Mammary epithelial cell (primary cell): ENCODE results near the gene SLC35B4.

ENCODE experiments used
- EZH2 ChIP-seq: IDR thresholded peaks from 2 replicates; pipeline ENCODE4 v1.6.1; 2012; ENCODE audit warnings: low read length, inconsistent platforms, borderline replicate concordance
- TF ChIP-seq, protein P1 (sequence below), 2 donors: IDR thresholded peaks in 1 of 2; conservative IDR thresholded peaks in 1 of 2; 2 replicates each; pipeline ENCODE4 v1.5.1; 2011 to 2012; ENCODE audit warnings: inconsistent platforms in 2 of 2, low read length in 2 of 2, mild to moderate bottlenecking in 2 of 2, control low read depth in 1 of 2, low read depth in 1 of 2; ENCODE audit not compliant: insufficient read depth in 1 of 2; ENCODE audit errors: extremely low read depth in 1 of 2

DNA sequence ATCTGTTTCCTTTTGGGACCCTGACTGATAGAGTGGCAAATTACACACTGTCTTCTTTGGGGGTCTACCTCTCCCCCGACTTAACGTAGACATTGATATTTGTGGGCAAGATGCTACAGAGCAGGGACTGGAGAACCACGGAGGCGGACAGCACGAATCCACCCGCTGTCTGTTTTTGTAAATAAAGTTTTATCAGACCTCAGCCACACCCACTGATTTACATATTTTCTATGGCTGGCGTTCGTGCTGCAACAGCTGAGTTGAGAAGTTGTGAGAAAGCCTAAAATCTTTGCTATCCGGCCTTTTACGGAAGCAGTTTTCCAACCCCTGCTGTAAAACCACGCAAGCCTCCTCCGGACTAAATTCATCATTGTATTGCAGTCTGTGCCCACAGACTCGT, 17.2 kb upstream of the SLC35B4 start:
- no peak for TF ChIP-seq EZH2
- TF ChIP-seq, protein P1, sequence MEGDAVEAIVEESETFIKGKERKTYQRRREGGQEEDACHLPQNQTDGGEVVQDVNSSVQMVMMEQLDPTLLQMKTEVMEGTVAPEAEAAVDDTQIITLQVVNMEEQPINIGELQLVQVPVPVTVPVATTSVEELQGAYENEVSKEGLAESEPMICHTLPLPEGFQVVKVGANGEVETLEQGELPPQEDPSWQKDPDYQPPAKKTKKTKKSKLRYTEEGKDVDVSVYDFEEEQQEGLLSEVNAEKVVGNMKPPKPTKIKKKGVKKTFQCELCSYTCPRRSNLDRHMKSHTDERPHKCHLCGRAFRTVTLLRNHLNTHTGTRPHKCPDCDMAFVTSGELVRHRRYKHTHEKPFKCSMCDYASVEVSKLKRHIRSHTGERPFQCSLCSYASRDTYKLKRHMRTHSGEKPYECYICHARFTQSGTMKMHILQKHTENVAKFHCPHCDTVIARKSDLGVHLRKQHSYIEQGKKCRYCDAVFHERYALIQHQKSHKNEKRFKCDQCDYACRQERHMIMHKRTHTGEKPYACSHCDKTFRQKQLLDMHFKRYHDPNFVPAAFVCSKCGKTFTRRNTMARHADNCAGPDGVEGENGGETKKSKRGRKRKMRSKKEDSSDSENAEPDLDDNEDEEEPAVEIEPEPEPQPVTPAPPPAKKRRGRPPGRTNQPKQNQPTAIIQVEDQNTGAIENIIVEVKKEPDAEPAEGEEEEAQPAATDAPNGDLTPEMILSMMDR (conservative IDR thresholded peaks at IDR 0.05 in 1 of 2, IDR thresholded peaks at IDR 0.05 in 1 of 2; ENCODE audit: extremely low read depth in 1 of 2, insufficient read depth in 1 of 2, low read depth in 1 of 2, low read length in 2 of 2), result no peak
